Common myeloid progenitor, CD34-positive (primary cell): ENCODE results near the gene C19orf85.

Experiments used
- CTCF ChIA-PET: fragments of 350-600 bp; sonication (Branson Sonifier 250); formaldehyde crosslinking; loops from one replicate; lab custom pipeline; 2021; ENCODE audit warnings: antibody characterized with exemption; lab: Charles Lee
- POLR2A ChIA-PET: fragments of 350-600 bp; sonication (Branson Sonifier 250); formaldehyde crosslinking; loops from one replicate; lab custom pipeline; 2021; ENCODE audit warnings: antibody characterized with exemption; lab: Charles Lee
- DNase-seq, 3 donors: peaks; one replicate each; pipeline versions ENCODE4 v3.0.0 to v3.0.0-alpha.2; 2013
- H3K27ac ChIP-seq, 2 experiments: 1 replicate in 1 of 2; 2 replicates in 1 of 2; pipeline ENCODE4 v1.7.0; 2013; ENCODE audit warnings: inconsistent platforms in 2 of 2, low read length in 2 of 2, mild to moderate bottlenecking in 2 of 2, low read depth in 1 of 2, moderate library complexity in 1 of 2; ENCODE audit not compliant: severe bottlenecking in 2 of 2, insufficient read depth in 1 of 2, poor library complexity in 1 of 2
- H3K27me3 ChIP-seq, 5 experiments: replicated peaks in 2 of 5; 1 replicate in 3 of 5; 2 replicates in 2 of 5; pipeline versions ENCODE4 v1.6.1 to v1.7.0; 2013; ENCODE audit warnings: low read length in 4 of 5, mild to moderate bottlenecking in 2 of 5, moderate library complexity in 2 of 5, inconsistent platforms in 1 of 5; ENCODE audit not compliant: insufficient read depth in 5 of 5, control insufficient read depth in 4 of 5
- H3K36me3 ChIP-seq, 4 experiments: 1 replicate in 2 of 4; 2 replicates in 2 of 4; pipeline versions ENCODE4 v1.6.1 to v1.7.0; 2013; ENCODE audit warnings: low read length in 3 of 4, control low read depth in 1 of 4, mild to moderate bottlenecking in 1 of 4; ENCODE audit not compliant: control insufficient read depth in 4 of 4, insufficient read depth in 4 of 4
- H3K4me1 ChIP-seq, 4 experiments: 1 replicate in 3 of 4; 2 replicates in 1 of 4; pipeline versions ENCODE4 v1.6.1 to v1.7.1; 2013; ENCODE audit warnings: low read length in 3 of 4, mild to moderate bottlenecking in 3 of 4, control low read depth in 1 of 4, inconsistent platforms in 1 of 4, moderate library complexity in 1 of 4; ENCODE audit not compliant: control insufficient read depth in 4 of 4, insufficient read depth in 4 of 4; ENCODE audit errors: control extremely low read depth in 1 of 4
- H3K4me3 ChIP-seq, 7 experiments: 1 replicate in 4 of 7; 2 replicates in 3 of 7; pipeline versions ENCODE4 v1.5.1 to v1.7.0; 2013; ENCODE audit warnings: mild to moderate bottlenecking in 7 of 7, low read length in 6 of 7, moderate library complexity in 6 of 7, inconsistent platforms in 2 of 7, low read depth in 2 of 7, control low read depth in 1 of 7; ENCODE audit not compliant: insufficient read depth in 4 of 7, control insufficient read depth in 1 of 7; ENCODE audit errors: extremely low read depth in 1 of 7
- H3K9me3 ChIP-seq, 5 experiments: 1 replicate in 4 of 5; 2 replicates in 1 of 5; pipeline versions ENCODE4 v1.6.1 to v1.7.1; 2013; ENCODE audit warnings: low read length in 4 of 5, mild to moderate bottlenecking in 2 of 5, inconsistent platforms in 1 of 5, low read depth in 1 of 5, moderate library complexity in 1 of 5; ENCODE audit not compliant: control insufficient read depth in 4 of 5, insufficient read depth in 2 of 5; ENCODE audit errors: control extremely low read depth in 1 of 5
- WGBS: methylation state at CpG from one replicate; pipeline ENCODE4 v1.1.5; 2013; ENCODE audit not compliant: insufficient coverage; 5-methylcytosine and 5-hydroxymethylcytosine counted together

The C19orf85 gene

DNA sequence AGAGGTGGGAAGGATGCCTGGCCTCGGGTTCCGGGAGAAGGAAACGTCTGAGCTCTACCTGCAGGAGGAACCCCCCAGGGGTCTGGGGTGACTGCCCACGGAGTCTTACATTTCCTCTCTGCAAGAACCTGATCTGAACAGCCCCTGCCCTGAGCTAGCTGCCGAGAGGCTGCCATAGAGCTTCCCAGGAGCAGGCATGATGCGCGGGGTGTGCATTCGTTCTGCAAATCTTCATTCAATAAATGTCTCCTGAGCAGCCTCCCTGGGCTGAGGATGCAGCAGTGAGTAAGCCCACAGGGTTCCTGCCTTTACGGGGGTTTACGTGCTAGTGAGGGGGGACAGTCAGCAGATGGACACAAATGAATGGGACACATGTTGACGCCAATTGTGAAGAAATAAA is 19.9 kb downstream of the C19orf85 start:
- DNase-seq, result no peak
- Histone ChIP-seq H3K27ac (no peak overlapping the region), H3K4me1 (peaks cover 0 to 34% (median 28%) of the 10 kb centered on the region in 4 experiments), H3K36me3 (no peaks in the 10 kb centered on the region), H3K9me3 (no peaks in the 10 kb centered on the region), H3K4me3 (no peak overlapping the region), H3K27me3 (peaks cover 3 to 94% (median 39%) of the 10 kb centered on the region in 5 experiments)
- WGBS, result 34% methylated on average over 9 of the region's 11 CpGs
- POLR2A ChIA-PET, result no interaction called here
- CTCF ChIA-PET, result interaction anchor here (0.6 kb wide), 1 partner anchor 8 kb away, joined by 3 read pairs; no protein-coding TSS in a partner anchor

GRCh38 chr19:55443824-55444480 is 20.6 kb downstream of the C19orf85 start:
- no peaks in the 10 kb centered on the region for H3K36me3 ChIP-seq
- no peaks in the 10 kb centered on the region for H3K9me3 ChIP-seq
- CTCF ChIA-PET, result interaction anchor here (0.6 to 1.1 kb wide), 4 partner anchors 9 to 24 kb away, joined by 3 read pairs; no protein-coding TSS in a partner anchor
- H3K27ac ChIP-seq, result no peak overlapping the region
- H3K27me3 ChIP-seq, result peaks cover 3 to 94% (median 41%) of the 10 kb centered on the region in 5 experiments
- DNase-seq, result peak; percentile 50 to 88 (median 78)
- peaks cover 0 to 34% (median 28%) of the 10 kb centered on the region in 4 experiments for H3K4me1 ChIP-seq
- POLR2A ChIA-PET, result no interaction called here
- no peak overlapping the region for H3K4me3 ChIP-seq
- WGBS, result 30% methylated on average over 13 of the region's 18 CpGs

DNA sequence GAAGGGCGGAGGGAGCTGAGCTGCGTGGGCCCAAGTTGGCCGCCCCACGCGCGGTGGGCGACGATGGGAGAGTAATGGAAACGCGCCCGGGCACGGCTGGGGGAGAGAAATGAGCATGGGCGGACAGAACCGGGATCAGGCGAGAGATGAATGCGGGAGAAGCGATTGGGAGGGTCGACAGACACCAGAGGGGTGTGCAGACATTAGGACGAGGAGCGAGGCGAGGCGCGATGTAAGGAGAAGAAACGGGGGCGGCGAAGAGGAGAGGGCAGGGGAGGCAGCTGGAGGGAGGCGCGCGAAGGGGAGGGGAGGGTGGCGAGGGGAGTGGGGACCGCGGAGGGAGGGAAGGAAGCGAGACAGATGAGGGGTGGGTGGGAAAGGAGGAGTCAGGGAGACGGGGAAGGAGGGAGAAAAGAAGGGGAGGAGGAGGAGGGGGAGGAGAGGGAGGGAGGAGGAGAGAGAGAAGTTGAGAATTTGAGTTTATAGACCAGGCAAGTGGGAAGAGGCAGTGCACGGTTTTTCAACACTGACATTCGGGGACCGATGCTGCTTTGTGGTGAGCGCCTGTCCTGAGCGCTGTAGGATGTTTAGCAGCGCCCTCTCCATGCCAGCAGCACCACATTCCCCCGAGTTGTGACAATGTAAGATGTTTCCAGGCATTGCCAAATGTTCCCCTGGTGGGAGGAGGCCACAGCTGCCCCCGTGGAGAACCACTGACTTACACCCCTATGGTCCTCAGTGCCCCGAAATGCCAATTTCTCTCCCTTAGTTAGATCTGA is 21.3 kb downstream of the C19orf85 start, which contains the start of gene SHISA7:
Gene SHISA7, minus strand, starts transcription at position 256 of the 779 bp plus-strand sequence. CDS start 437 bp downstream, outside the sequence.
- POLR2A ChIA-PET, result interaction anchor here (1.8 kb wide), 1 partner anchor 36 kb away, joined by 7 read pairs; the partner anchor contains the start of gene UBE2S
- CTCF ChIA-PET, result interaction anchor here (1.0 to 1.1 kb wide), 3 partner anchors 10 to 25 kb away, joined by 3 read pairs; no protein-coding TSS in a partner anchor
- Histone ChIP-seq H3K27me3 (peaks cover 3 to 96% (median 48%) of the 10 kb centered on the region in 5 experiments), H3K4me1 (peaks cover 0 to 34% (median 28%) of the 10 kb centered on the region in 4 experiments), H3K9me3 (no peaks in the 10 kb centered on the region), H3K27ac (no peak within 1 kb of the TSS), H3K4me3 (peak within 1 kb of the TSS in 2 of 7 experiments; percentile 8 to 23), H3K36me3 (no peaks in the 10 kb centered on the region)
- under 1% methylated on average over 32 of the region's 43 CpGs for WGBS
- DNase-seq, result peak; percentile 40 to 72 (median 60)

DNA sequence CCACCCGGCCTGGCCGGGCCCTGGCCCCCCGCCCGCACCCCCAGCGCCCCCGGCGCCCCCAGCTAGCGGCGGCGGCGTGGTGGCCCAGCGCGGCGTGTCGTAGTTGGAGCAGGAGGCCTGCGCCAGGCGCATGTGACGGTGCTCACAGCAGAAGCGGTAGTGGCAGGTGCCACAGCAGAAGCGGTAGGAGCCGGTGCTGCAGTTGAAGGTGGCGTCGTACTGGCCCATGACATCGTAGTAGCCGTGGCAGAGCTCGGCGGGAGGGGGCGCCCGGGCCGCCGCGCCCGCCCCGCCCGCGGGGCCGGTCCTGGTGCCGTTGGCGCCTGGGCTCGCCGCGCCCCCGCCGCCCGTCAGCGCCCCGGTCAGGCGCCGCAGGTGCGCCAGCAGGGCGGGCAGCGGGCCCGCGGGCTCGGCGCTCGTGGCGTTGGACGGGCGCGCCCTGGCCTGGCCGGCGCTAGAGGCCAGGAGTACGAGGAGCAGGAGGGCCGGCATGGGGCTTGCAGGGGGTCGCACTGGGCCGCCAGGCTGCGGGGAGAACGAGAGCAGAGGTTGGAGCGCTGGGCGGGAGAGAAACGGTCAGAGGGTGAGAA is 22.1 kb downstream of the C19orf85 start:
- CTCF ChIA-PET, result no interaction called here
- Histone ChIP-seq H3K4me1 (peaks cover 0 to 34% (median 28%) of the 10 kb centered on the region in 4 experiments), H3K4me3 (no peak overlapping the region), H3K27me3 (peaks cover 3 to 95% (median 49%) of the 10 kb centered on the region in 5 experiments), H3K36me3 (no peaks in the 10 kb centered on the region), H3K27ac (no peak overlapping the region), H3K9me3 (no peaks in the 10 kb centered on the region)
- WGBS, result 1% methylated on average over 53 of the region's 72 CpGs
- DNase-seq, result peak in 2 of 3 donors; percentile 70 to 77
- POLR2A ChIA-PET, result interaction anchor here (1.8 kb wide), 1 partner anchor 35 kb away, joined by 7 read pairs; the partner anchor contains the start of gene UBE2S

DNA sequence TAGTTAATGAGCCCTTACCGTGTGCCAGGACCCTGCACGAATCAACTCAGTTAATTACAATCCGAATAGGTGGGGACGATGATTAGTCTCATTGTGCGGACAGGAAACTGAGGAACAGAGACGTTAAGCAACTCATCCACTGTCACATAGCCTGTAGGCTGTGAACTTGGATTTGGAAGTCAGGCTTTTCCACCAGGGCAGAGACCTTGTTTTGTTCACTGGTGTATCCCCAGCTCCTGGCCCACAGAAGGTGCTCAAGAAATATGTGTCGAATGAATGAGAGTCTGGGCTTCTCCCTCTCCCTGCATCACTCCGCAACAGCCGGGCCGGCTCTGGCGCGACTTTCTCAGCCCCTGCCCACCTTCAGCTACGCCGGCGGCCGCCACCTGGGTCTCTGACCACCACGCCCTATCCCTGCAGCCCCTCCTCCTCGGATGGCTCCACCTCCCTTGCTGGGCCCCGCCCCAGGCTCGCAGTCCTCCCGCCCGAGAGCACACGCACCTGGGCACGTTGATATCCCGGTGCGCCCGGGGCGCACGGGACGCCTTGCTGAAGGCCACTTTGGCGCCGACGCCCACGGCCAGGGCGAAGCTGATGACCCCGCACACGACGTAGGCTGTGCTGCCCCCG is 22.7 kb downstream of the C19orf85 start:
- H3K27me3 ChIP-seq, result peaks cover 3 to 94% (median 52%) of the 10 kb centered on the region in 5 experiments

GRCh38 chr19:55441319-55441691 is 23.2 kb downstream of the C19orf85 start:
- Histone ChIP-seq H3K36me3 (no peaks in the 10 kb centered on the region), H3K27me3 (peaks cover 3 to 93% (median 52%) of the 10 kb centered on the region in 5 experiments), H3K4me1 (peaks cover 0 to 34% (median 28%) of the 10 kb centered on the region in 4 experiments), H3K9me3 (no peaks in the 10 kb centered on the region), H3K4me3 (no peak overlapping the region), H3K27ac (no peak overlapping the region)
- 1% methylated on average over 20 of the region's 21 CpGs for WGBS
- ChIA-PET CTCF (no interaction called here), POLR2A (no interaction called here)
- DNase-seq, result peak; percentile 46 to 83 (median 80)

More for the DNA sequence above, 22.7 kb downstream of the C19orf85 start:
- H3K9me3 ChIP-seq, result no peaks in the 10 kb centered on the region
- H3K36me3 ChIP-seq, result no peaks in the 10 kb centered on the region
- H3K4me3 ChIP-seq, result no peak overlapping the region
- no peak for DNase-seq
- H3K27ac ChIP-seq, result no peak overlapping the region
- ChIA-PET CTCF (no interaction called here), POLR2A (interaction anchor here (1.8 kb wide), 1 partner anchor 34 kb away, joined by 7 read pairs; the partner anchor contains the start of gene UBE2S)
- H3K4me1 ChIP-seq, result peaks cover 0 to 34% (median 28%) of the 10 kb centered on the region in 4 experiments
- WGBS, result 2% methylated on average over 38 of the region's 39 CpGs
